ENCODE results near the gene FALEC.

FALEC gene

DNA sequence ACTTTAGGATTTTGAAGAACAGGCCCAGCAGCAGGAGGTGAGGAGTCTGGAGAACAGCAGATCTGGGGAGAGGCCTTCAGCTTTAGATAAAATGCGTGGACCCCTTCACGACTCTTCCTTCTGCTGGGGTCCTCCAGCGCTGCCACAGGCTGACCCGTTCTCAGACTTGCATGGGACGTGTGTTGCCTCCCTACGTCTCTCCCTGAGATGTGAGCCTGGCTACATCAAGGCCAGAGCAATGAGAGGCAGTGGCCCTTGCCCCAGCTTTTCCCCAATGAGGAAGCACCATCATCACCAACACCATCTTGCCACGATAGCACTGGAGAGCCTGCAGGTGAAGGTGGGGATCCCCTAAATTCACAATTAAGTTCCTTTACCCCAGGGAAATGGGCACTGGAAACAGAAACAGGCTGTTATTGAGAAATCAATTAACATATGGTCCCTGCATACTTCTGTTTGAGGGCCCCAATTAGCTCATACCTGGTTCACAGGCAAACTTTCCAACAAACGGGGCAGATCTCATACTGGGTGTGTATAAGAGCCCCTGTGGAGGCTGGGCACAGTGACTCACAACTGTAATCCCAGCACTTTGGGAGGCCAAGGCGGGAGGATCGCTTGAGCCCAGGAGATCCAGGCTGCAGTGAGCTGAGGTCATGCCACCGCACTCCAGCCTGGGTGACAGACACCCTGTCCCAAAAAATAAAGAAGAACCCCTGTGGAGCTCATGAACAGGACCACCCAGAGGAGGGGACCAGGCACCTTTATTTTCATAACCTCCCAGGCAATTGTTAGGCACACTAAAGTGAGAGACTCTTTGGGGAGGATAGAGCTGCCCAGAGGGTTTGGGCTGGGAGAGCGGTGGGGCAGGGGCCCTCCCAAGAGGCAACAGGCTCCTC is 21.5 kb downstream of the FALEC start:
- no peaks in the 10 kb centered on the region for H4K20me1 ChIP-seq (ENCODE audit: low read depth, low read length)
- H3K27me3 ChIP-seq (ENCODE audit: low read length) = no peaks in the 10 kb centered on the region
- H3K9me3 ChIP-seq (ENCODE audit: insufficient read depth, low read length) = no peaks in the 10 kb centered on the region
- no peak overlapping the region for H3K27ac ChIP-seq (ENCODE audit: low read depth, low read length)
- no peaks in the 10 kb centered on the region for H3K79me2 ChIP-seq (ENCODE audit: insufficient read depth, low read length)
- H3K9me2 ChIP-seq (replicated peaks; ENCODE audit: insufficient read depth, low read length) = no peaks in the 10 kb centered on the region
- no peak overlapping the region for H2AFZ ChIP-seq (ENCODE audit: low read depth, low read length, severe bottlenecking)
- TF ChIP-seq EZH2phosphoT487 (conservative IDR thresholded peaks at IDR 0.05; ENCODE audit: low read length) = no peak
- no peaks in the 10 kb centered on the region for H3F3A ChIP-seq (ENCODE audit: insufficient read depth)
- no peak overlapping the region for H3K4me2 ChIP-seq (ENCODE audit: low read depth, low read length, poor library complexity, severe bottlenecking)
- no peak overlapping the region for H3K9ac ChIP-seq (ENCODE audit: low read length)
- H3K36me3 ChIP-seq (ENCODE audit: low read length) = no peaks in the 10 kb centered on the region
- no peak overlapping the region for H3K4me3 ChIP-seq (ENCODE audit: insufficient read depth, low read length, poor library complexity, severe bottlenecking)

- no peak overlapping the region for H3K4me2 ChIP-seq (ENCODE audit: low read depth, low read length, poor library complexity, severe bottlenecking)
- no peaks in the 10 kb centered on the region for H3K79me2 ChIP-seq (ENCODE audit: insufficient read depth, low read length)
- no peak overlapping the region for H3K9ac ChIP-seq (ENCODE audit: low read length)
- H3K27me3 ChIP-seq (ENCODE audit: low read length) = no peaks in the 10 kb centered on the region
- H3K36me3 ChIP-seq (ENCODE audit: low read length) = no peaks in the 10 kb centered on the region
- H3K9me2 ChIP-seq (replicated peaks; ENCODE audit: insufficient read depth, low read length) = no peaks in the 10 kb centered on the region
- H3K9me3 ChIP-seq (ENCODE audit: insufficient read depth, low read length) = no peaks in the 10 kb centered on the region
- no peak overlapping the region for H2AFZ ChIP-seq (ENCODE audit: low read depth, low read length, severe bottlenecking)
- TF ChIP-seq EZH2phosphoT487 (conservative IDR thresholded peaks at IDR 0.05; ENCODE audit: low read length) = no peak
- TF ChIP-seq, protein P1, sequence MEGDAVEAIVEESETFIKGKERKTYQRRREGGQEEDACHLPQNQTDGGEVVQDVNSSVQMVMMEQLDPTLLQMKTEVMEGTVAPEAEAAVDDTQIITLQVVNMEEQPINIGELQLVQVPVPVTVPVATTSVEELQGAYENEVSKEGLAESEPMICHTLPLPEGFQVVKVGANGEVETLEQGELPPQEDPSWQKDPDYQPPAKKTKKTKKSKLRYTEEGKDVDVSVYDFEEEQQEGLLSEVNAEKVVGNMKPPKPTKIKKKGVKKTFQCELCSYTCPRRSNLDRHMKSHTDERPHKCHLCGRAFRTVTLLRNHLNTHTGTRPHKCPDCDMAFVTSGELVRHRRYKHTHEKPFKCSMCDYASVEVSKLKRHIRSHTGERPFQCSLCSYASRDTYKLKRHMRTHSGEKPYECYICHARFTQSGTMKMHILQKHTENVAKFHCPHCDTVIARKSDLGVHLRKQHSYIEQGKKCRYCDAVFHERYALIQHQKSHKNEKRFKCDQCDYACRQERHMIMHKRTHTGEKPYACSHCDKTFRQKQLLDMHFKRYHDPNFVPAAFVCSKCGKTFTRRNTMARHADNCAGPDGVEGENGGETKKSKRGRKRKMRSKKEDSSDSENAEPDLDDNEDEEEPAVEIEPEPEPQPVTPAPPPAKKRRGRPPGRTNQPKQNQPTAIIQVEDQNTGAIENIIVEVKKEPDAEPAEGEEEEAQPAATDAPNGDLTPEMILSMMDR (IDR thresholded peaks at IDR 0.05; ENCODE audit: insufficient read depth, low read length, poor library complexity, severe bottlenecking) = no peak
- no peak overlapping the region for H3K4me3 ChIP-seq (ENCODE audit: insufficient read depth, low read length, poor library complexity, severe bottlenecking)
- H3K27ac ChIP-seq (ENCODE audit: low read depth, low read length) = no peak overlapping the region
- H3F3A ChIP-seq (ENCODE audit: insufficient read depth) = no peaks in the 10 kb centered on the region
- no peaks in the 10 kb centered on the region for H4K20me1 ChIP-seq (ENCODE audit: low read depth, low read length)
Measured at GRCh38 chr1:150537732-150538684, 22.5 kb downstream of the FALEC start.

DNA sequence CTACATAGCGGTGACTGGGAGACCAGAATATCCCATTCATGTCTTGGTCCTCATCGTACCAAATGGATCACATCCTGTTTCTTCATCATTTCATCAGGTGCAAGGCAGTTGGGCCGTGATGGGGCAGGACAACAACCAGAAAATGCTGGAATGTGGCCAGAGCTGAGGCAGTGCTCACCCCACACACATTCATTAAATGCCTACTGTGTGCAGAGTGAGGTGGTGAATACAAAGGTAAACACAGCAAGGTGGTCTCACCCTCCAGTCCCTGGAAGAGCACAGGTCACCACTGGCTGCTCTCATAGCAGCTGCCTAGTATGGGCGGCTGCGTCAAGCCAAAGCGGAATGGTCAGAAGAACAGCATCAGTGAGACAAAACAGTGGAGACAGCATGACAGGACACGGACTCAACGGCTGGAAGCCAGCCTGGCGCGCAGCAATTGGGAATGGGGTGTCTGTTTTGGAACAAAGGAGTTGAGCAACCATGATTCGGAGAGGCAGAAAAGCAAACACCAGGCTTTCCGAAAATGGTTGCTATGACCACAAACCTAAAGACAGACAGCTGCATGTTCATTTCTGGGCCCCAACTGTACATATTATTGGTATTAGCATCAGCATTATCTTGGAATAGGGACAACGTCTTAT is 28.1 kb downstream of the FALEC start:
- no peak overlapping the region for H3K4me3 ChIP-seq (ENCODE audit: insufficient read depth, low read length, poor library complexity, severe bottlenecking)
- no peak overlapping the region for H3K9ac ChIP-seq (ENCODE audit: low read length)
- H2AFZ ChIP-seq (ENCODE audit: low read depth, low read length, severe bottlenecking) = no peak overlapping the region
- no peaks in the 10 kb centered on the region for H3K79me2 ChIP-seq (ENCODE audit: insufficient read depth, low read length)
- no peaks in the 10 kb centered on the region for H4K20me1 ChIP-seq (ENCODE audit: low read depth, low read length)
- H3K27me3 ChIP-seq (ENCODE audit: low read length) = no peaks in the 10 kb centered on the region
- no peaks in the 10 kb centered on the region for H3F3A ChIP-seq (ENCODE audit: insufficient read depth)
- H3K9me2 ChIP-seq (replicated peaks; ENCODE audit: insufficient read depth, low read length) = no peaks in the 10 kb centered on the region
- no peaks in the 10 kb centered on the region for H3K36me3 ChIP-seq (ENCODE audit: low read length)
- H3K4me2 ChIP-seq (ENCODE audit: low read depth, low read length, poor library complexity, severe bottlenecking) = no peak overlapping the region
- H3K27ac ChIP-seq (ENCODE audit: low read depth, low read length) = no peak overlapping the region
- TF ChIP-seq EZH2phosphoT487 (conservative IDR thresholded peaks at IDR 0.05; ENCODE audit: low read length) = no peak
- TF ChIP-seq, protein P1 (IDR thresholded peaks at IDR 0.05; ENCODE audit: insufficient read depth, low read length, poor library complexity, severe bottlenecking) = no peak
- no peaks in the 10 kb centered on the region for H3K9me3 ChIP-seq (ENCODE audit: insufficient read depth, low read length)
